ENCODE results near the gene SSR3.

DNA sequence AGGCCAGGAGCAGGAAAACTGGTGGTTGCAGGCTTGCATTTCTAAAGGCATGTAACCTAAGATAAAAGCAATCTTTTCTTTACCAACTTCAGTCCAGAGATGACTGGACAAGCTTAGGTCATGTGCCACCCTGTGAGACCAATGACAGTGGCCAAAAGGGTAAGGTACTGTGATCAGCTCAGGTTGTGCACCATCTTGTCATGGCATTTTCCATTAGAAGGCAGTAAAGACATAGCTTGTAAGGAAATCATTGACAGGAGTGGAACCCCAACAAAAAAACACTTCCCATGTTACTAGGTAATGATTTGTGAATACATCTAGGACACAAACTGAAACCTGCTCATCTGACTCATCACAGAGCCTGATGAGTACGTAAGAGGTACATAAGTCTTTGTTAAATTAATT is 35.2 kb downstream of the SSR3 start:
- TF ChIP-seq, protein P1, sequence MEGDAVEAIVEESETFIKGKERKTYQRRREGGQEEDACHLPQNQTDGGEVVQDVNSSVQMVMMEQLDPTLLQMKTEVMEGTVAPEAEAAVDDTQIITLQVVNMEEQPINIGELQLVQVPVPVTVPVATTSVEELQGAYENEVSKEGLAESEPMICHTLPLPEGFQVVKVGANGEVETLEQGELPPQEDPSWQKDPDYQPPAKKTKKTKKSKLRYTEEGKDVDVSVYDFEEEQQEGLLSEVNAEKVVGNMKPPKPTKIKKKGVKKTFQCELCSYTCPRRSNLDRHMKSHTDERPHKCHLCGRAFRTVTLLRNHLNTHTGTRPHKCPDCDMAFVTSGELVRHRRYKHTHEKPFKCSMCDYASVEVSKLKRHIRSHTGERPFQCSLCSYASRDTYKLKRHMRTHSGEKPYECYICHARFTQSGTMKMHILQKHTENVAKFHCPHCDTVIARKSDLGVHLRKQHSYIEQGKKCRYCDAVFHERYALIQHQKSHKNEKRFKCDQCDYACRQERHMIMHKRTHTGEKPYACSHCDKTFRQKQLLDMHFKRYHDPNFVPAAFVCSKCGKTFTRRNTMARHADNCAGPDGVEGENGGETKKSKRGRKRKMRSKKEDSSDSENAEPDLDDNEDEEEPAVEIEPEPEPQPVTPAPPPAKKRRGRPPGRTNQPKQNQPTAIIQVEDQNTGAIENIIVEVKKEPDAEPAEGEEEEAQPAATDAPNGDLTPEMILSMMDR (IDR thresholded peaks at IDR 0.05): no peak
- TF ChIP-seq POLR2A (IDR thresholded peaks at IDR 0.05): no peak

All from lower leg skin (tissue), 3 donors.